ENCODE data around the gene HS6ST1. TPM values are rescaled to one million over a fixed set of nuclear protein-coding genes. Genes with fewer than 3 reads are reported as not detected.

The HS6ST1 gene
- total RNA-seq, 1 donor from 2014 or later = 31.1 TPM

DNA sequence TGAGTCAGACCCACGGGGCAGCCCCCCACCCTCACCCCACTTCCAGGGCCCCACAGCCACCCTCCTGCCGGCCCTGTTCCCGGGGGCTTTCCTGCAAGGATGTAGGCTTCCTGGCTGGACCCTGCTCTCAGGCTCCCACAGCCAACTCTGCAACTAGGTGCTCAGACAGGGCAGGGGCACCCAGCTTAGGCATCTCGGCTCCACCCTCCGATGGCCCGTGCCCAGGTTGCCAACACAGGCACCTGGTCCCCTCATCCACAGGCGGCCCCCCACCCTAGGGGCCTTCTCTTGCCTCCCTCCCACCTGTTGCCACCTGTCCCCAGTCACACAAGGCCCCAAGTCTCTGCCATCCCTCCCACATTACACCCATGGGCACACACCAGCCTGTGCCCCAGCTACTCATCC lies 34.6 kb downstream of the HS6ST1 start:
- H3K79me2 ChIP-seq (ENCODE audit: low read depth) = peaks cover 79% of the 10 kb centered on the region
- H2AFZ ChIP-seq (replicated peaks) = no peak overlapping the region
- H3K27me3 ChIP-seq = no peaks in the 10 kb centered on the region
- peaks cover 100% of the 10 kb centered on the region for H4K20me1 ChIP-seq (ENCODE audit: low read depth)
- no peak overlapping the region for H3K4me3 ChIP-seq
- Mint-ChIP-seq H3K4me3 (no peak overlapping the region), H3K27me3 (ENCODE audit: insufficient read depth, low read depth) (no peaks in the 10 kb centered on the region), H3K4me1 (peaks cover 9% of the 10 kb centered on the region), H3K27ac (no peak overlapping the region), H3K9me3 (no peaks in the 10 kb centered on the region), H3K36me3 (peaks cover 4% of the 10 kb centered on the region)
- no peak overlapping the region for H3K4me2 ChIP-seq
- no peaks in the 10 kb centered on the region for H3K36me3 ChIP-seq
- TF ChIP-seq, protein P1, sequence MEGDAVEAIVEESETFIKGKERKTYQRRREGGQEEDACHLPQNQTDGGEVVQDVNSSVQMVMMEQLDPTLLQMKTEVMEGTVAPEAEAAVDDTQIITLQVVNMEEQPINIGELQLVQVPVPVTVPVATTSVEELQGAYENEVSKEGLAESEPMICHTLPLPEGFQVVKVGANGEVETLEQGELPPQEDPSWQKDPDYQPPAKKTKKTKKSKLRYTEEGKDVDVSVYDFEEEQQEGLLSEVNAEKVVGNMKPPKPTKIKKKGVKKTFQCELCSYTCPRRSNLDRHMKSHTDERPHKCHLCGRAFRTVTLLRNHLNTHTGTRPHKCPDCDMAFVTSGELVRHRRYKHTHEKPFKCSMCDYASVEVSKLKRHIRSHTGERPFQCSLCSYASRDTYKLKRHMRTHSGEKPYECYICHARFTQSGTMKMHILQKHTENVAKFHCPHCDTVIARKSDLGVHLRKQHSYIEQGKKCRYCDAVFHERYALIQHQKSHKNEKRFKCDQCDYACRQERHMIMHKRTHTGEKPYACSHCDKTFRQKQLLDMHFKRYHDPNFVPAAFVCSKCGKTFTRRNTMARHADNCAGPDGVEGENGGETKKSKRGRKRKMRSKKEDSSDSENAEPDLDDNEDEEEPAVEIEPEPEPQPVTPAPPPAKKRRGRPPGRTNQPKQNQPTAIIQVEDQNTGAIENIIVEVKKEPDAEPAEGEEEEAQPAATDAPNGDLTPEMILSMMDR (IDR thresholded peaks at IDR 0.05) = no peak
- TF ChIP-seq EZH2phosphoT487 (IDR thresholded peaks at IDR 0.05) = no peak
- no peak for TF ChIP-seq EZH2 (IDR thresholded peaks at IDR 0.05)
- no peak overlapping the region for H3K27ac ChIP-seq
- DNase-seq (ENCODE audit: low spot score) = no peak
- H3K4me1 ChIP-seq = peaks cover under 1% of the 10 kb centered on the region
- no peaks in the 10 kb centered on the region for H3K9me3 ChIP-seq (ENCODE audit: low read depth)
- H3K9ac ChIP-seq = no peak overlapping the region
- no peaks in the 10 kb centered on the region for H3F3A ChIP-seq (ENCODE audit: low read depth)

DNA sequence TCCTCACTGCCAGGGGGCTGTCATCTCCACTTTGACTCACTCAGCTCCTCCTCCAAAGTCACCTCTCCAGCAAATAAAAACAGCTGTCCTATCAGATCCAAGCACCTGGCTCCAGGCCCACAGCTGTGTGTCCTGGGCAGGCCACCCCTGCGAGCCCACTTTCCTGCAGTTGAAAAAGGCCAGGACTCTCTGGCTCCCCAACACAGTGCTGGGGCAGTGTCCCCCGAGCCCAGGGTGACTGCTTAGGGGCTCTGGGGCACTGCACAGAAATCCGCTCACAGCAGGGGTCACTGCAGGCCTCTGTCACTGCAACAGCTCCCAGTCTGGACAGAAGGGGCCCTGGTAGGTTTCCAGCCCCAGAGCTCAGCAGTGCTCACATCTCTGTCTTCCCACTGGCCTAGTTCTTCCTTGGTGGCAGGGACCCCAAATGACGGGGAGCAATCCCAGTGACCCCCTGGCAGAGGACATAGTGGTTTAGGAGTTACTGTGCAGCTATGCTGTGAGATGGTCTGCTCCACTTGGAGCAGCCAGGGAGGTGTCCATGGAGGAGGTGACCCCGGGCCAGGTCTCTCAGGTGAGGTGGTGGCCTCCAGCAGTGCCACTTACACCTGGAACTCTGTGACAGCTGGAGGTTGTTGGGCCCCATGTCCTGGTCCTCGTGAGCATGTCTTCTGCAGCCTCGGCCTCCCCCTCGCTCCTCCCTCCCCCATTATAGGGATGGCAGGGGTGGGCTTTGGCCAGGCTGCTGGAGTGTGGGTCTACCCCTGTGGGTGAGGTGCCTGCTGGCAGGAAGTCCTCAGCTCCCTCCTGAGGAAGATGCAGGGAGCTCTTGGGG lies 35.5 kb downstream of the HS6ST1 start:
- Histone ChIP-seq H3F3A (ENCODE audit: low read depth) (no peaks in the 10 kb centered on the region), H3K9ac (no peak overlapping the region), H3K4me1 (no peaks in the 10 kb centered on the region), H3K4me3 (no peak overlapping the region), H3K4me2 (no peak overlapping the region), H4K20me1 (ENCODE audit: low read depth) (peaks cover 100% of the 10 kb centered on the region), H3K27me3 (no peaks in the 10 kb centered on the region), H3K79me2 (ENCODE audit: low read depth) (peaks cover 70% of the 10 kb centered on the region), H3K27ac (peak overlapping the region; percentile 13), H3K9me3 (ENCODE audit: low read depth) (no peaks in the 10 kb centered on the region), H3K36me3 (no peaks in the 10 kb centered on the region), H2AFZ (replicated peaks) (no peak overlapping the region)
- H3K36me3 Mint-ChIP-seq = peaks cover under 1% of the 10 kb centered on the region
- no peaks in the 10 kb centered on the region for H3K9me3 Mint-ChIP-seq
- TF ChIP-seq EZH2 (IDR thresholded peaks at IDR 0.05) = no peak
- no peak for TF ChIP-seq EZH2phosphoT487 (IDR thresholded peaks at IDR 0.05)
- TF ChIP-seq, protein P1 (IDR thresholded peaks at IDR 0.05) = no peak
- H3K4me3 Mint-ChIP-seq = peak overlapping the region; percentile 61
- DNase-seq (ENCODE audit: low spot score) = no peak
- no peak overlapping the region for H3K27ac Mint-ChIP-seq
- no peaks in the 10 kb centered on the region for H3K27me3 Mint-ChIP-seq (ENCODE audit: insufficient read depth, low read depth)
- peaks cover 7% of the 10 kb centered on the region for H3K4me1 Mint-ChIP-seq

DNA sequence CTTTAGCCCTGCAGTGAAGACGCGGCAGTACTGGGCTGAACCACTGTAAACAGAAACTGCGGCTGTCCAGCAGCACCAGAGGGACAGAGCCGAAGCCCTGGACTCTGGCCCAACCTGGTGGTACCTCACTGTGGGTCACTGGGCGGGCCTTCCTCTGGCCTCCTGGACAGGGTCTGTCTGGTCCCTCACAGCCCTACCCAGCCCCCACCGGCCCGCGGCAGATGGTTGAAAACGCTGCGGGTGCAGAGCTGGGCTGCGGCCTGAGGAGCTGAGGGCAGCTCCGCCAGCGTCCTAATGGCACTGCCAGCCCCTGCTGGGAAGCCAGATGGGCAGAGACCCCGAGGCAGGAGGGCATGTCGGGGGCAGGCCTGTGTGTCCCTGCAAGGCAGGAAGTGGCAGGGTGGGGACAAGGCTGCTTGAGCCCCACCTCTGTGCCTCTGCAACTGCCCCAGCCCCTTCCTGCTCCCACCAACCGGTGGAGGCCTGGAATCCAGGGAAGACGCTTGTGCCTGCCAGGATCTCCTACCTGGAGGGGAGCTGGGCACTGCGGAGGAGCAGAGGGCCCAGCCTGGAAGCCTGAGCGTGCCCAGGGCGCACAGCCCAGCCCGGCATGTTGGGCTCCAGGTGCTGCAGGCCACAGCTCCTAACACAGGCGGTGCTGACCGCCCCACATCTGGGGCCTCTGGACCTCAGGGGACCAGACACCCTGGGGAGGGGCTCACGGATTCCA lies 36.3 kb downstream of the HS6ST1 start:
- Histone ChIP-seq H2AFZ (replicated peaks) (no peak overlapping the region), H3F3A (ENCODE audit: low read depth) (no peaks in the 10 kb centered on the region), H3K4me2 (no peak overlapping the region), H3K27me3 (no peaks in the 10 kb centered on the region), H3K27ac (peak overlapping the region; percentile 13), H3K79me2 (ENCODE audit: low read depth) (peaks cover 68% of the 10 kb centered on the region), H3K9ac (no peak overlapping the region), H4K20me1 (ENCODE audit: low read depth) (peaks cover 100% of the 10 kb centered on the region), H3K36me3 (no peaks in the 10 kb centered on the region), H3K4me3 (no peak overlapping the region), H3K4me1 (no peaks in the 10 kb centered on the region), H3K9me3 (ENCODE audit: low read depth) (no peaks in the 10 kb centered on the region)
- Mint-ChIP-seq H3K36me3 (no peaks in the 10 kb centered on the region), H3K4me3 (no peak overlapping the region), H3K27me3 (ENCODE audit: insufficient read depth, low read depth) (no peaks in the 10 kb centered on the region), H3K4me1 (peaks cover 7% of the 10 kb centered on the region), H3K27ac (no peak overlapping the region), H3K9me3 (no peaks in the 10 kb centered on the region)
- no peak for DNase-seq (ENCODE audit: low spot score)
- no peak for TF ChIP-seq EZH2 (IDR thresholded peaks at IDR 0.05)
- TF ChIP-seq, protein P1 (IDR thresholded peaks at IDR 0.05) = no peak
- TF ChIP-seq EZH2phosphoT487 (IDR thresholded peaks at IDR 0.05) = no peak

All from neural progenitor cell (in vitro differentiated cells).